WERI-Rb-1 (cell line): ENCODE measurements around the gene DESI2.

Source experiments
- DNase-seq: peaks from one replicate; pipeline ENCODE4 v3.0.0-alpha.2; 2020
- H3K27ac ChIP-seq: fragments of 250-450 bp; sonication (Bioruptor Pico); 2 replicates; pipeline ENCODE4 v1.5.1; 2020; ENCODE audit warnings: mild to moderate bottlenecking, moderate library complexity
- H3K27me3 ChIP-seq: fragments of 250-450 bp; sonication (Bioruptor Pico); 2 replicates; pipeline ENCODE4 v1.5.1; 2021; ENCODE audit warnings: mild to moderate bottlenecking, low read depth, moderate library complexity; ENCODE audit not compliant: insufficient read depth, severe bottlenecking
- H3K36me3 ChIP-seq: fragments of 250-450 bp; sonication (Bioruptor Pico); 2 replicates; pipeline ENCODE4 v1.5.1; 2020; ENCODE audit warnings: mild to moderate bottlenecking, moderate library complexity
- H3K4me3 ChIP-seq: 2 replicates; pipeline ENCODE4 v1.5.1; 2011; ENCODE audit warnings: low read depth, mild to moderate bottlenecking, control low read depth, low read length
- H3K9me3 ChIP-seq: fragments of 250-450 bp; sonication (Bioruptor Pico); 2 replicates; pipeline ENCODE4 v1.5.1; 2021; ENCODE audit warnings: mild to moderate bottlenecking, moderate library complexity; ENCODE audit not compliant: severe bottlenecking
- TF ChIP-seq, protein P1 (sequence below): IDR thresholded peaks from 2 replicates; pipeline ENCODE4 v1.5.1; 2011; ENCODE audit warnings: low read depth, mild to moderate bottlenecking, control low read depth, inconsistent platforms, low read length

DESI2 gene

DNA sequence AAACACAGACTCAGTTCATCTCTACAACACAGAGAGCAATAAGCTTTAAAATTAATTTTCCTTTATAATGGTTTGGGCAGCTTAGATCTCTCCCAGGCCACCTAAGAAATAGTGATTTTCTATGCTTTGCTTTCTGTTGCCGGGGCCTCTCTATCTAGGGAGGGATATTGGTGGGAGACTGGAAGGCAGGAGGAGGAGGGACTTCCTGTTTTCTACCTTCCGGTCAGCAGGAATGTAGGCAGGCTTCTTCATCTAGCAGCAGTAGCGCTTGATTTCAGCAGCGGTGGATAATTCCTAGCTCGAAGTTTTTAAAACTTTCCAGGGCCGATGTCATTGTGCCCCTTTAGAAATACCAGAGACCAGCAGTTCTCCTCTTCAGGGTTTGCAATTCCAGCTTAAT, 5.1 kb upstream of the DESI2 start:
- TF ChIP-seq, protein P1, sequence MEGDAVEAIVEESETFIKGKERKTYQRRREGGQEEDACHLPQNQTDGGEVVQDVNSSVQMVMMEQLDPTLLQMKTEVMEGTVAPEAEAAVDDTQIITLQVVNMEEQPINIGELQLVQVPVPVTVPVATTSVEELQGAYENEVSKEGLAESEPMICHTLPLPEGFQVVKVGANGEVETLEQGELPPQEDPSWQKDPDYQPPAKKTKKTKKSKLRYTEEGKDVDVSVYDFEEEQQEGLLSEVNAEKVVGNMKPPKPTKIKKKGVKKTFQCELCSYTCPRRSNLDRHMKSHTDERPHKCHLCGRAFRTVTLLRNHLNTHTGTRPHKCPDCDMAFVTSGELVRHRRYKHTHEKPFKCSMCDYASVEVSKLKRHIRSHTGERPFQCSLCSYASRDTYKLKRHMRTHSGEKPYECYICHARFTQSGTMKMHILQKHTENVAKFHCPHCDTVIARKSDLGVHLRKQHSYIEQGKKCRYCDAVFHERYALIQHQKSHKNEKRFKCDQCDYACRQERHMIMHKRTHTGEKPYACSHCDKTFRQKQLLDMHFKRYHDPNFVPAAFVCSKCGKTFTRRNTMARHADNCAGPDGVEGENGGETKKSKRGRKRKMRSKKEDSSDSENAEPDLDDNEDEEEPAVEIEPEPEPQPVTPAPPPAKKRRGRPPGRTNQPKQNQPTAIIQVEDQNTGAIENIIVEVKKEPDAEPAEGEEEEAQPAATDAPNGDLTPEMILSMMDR: no peak
- Histone ChIP-seq H3K36me3 (no peaks in the 10 kb centered on the region), H3K9me3 (peaks cover 7% of the 10 kb centered on the region), H3K27me3 (no peaks in the 10 kb centered on the region), H3K27ac (no peak overlapping the region), H3K4me3 (no peak overlapping the region)
- no peak for DNase-seq

DNA sequence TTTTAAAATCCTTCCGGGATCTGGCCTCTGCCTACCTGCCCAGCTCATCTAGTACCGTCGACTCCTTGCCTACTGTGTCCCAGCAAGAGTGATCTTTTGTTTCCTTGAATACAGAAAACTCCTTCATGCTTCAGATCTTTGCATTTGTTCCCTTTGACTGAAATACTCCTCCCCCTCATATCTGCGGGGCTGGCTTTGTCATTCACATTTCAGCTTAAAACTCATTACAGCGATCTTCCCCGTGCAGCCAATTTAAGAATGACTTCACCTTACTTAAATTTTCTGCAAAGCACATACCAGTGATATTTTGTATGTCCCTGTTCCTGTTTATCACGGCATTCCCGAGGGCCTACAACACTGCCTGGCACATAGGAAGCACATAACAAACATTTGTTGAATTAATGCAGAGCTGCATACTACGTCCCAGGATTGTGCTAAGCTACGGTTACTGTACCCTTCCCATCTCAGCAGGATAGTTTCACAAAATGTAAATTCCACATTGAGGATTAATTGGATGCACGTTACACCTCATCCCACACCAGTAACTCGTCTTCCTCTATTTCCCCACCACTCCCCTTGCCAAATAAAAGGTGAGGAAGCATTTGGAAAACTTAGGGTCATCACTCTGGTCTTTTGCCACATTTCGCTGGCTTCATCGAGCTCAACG, 837 bp upstream of the DESI2 start:
- Histone ChIP-seq H3K36me3 (peaks cover 11% of the 10 kb centered on the region), H3K27ac (peak overlapping the region; percentile 55), H3K27me3 (no peaks in the 10 kb centered on the region), H3K4me3 (peak overlapping the region; percentile 66), H3K9me3 (no peaks in the 10 kb centered on the region)
- TF ChIP-seq, protein P1: no peak
- DNase-seq: no peak

DNA sequence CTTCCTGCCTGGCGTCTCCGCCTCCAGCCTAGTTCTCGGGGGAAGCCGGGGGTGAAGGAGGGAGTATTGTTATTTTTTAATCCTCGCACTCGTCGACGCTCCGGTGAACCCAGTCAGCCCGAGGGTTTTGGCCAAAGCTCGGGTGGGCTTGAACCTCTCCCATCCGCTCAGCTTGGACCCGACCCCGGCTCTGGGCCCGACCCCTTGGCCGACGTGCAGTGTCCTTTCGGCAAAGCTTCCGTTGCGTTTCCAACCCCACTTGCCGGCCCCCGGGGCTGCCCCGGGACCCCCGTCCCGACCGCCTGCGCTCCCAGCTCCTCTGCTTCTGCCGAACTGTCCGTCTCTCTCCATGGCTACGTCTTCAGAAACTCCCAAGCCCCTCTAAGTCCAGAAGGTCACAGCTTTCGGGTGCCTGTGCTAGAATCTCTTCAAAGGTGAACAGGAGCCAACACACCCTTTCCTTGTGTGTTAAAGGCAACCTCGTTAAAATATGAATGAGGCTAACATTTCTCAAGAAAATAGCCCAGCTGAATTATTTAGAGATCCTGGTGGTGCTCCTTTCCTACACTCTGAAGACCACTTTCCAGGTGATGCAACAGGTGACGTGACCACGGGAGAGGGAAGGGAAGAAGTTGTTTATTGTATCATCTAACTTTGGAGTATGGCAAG, 647 bp downstream of the DESI2 start:
- Histone ChIP-seq H3K27ac (peak overlapping the region; percentile 86), H3K36me3 (peaks cover 22% of the 10 kb centered on the region), H3K27me3 (no peaks in the 10 kb centered on the region), H3K4me3 (peak overlapping the region; percentile 93), H3K9me3 (no peaks in the 10 kb centered on the region)
- DNase-seq: no peak
- TF ChIP-seq, protein P1: no peak

DNA sequence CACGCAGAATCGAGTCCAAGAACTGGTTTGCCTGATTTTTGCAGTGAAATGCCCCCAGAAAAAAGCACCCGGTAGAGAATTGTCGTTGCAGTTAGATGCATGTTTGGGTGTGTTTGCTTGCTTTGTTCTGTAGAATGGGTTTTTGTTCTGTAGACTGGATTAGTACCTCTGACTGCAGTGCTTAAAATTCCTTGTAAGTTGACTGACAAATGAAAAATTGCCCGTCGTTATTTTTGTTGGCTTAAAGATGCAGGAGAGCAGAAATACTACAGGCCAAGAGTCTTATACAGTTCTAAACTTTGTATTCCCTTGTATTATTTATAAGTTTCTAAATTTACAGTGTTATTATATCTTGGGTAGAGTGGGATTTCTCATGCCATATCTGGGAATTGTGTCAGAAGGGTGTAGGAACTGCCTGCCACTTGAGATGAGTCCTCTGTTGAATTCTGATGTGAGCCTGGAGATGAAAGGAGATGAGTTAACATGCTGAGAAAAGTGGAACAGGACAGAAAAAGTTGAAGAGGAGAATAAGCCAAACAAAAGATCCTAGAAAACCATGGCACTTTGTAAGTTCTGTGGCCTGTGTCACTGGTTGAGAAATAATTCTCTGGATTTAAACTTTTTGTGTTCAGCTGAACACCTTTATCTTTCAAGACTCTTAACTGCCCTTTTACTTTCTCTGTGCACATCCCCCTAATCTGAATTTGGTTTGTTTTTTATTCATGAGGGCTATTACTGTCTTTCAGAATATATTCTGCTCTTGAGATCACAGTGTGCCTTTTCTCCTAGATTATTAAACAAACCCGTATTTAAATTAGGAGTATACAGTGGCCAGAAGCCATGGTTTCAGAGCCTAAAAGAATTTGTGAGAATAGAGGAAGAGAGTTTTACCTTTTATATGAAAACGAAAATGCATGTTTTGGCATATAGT, 1.4 kb downstream of the DESI2 start:
- H3K9me3 ChIP-seq: no peaks in the 10 kb centered on the region
- DNase-seq: no peak
- no peak overlapping the region; the same call in 1 of the 2 replicates for H3K27ac ChIP-seq

DNA sequence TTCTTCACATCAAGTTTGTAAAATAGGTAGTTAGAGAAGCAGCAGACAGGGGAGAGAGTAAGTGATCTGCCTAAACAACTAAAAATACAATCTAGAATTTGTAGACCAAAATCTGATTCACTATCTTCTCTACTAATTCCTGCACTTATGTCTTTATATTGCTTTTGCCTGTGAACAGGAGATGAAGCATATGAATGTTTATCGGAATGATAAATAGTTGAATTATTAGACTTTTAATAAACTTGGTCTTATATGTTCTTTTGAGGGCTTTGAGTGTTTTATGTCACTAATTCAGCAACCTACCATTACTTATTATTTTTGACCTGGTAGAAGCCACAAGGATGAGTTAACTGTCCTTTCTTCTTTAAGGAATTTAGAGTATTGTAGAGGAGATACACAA, 2.3 kb downstream of the DESI2 start:
- Histone ChIP-seq H3K9me3 (no peaks in the 10 kb centered on the region), H3K4me3 (no peak overlapping the region), H3K27me3 (no peaks in the 10 kb centered on the region), H3K36me3 (peaks cover 30% of the 10 kb centered on the region), H3K27ac (no peak overlapping the region)
- DNase-seq: no peak
- TF ChIP-seq, protein P1: no peak

More for the DNA sequence above, 1.4 kb downstream of the DESI2 start:
- H3K4me3 ChIP-seq: peak overlapping the region; percentile 93
- H3K27me3 ChIP-seq: no peaks in the 10 kb centered on the region
- TF ChIP-seq, protein P1: no peak
- peaks cover 22% of the 10 kb centered on the region for H3K36me3 ChIP-seq
